ENCODE measurements around the gene ART3.

The ART3 gene

DNA sequence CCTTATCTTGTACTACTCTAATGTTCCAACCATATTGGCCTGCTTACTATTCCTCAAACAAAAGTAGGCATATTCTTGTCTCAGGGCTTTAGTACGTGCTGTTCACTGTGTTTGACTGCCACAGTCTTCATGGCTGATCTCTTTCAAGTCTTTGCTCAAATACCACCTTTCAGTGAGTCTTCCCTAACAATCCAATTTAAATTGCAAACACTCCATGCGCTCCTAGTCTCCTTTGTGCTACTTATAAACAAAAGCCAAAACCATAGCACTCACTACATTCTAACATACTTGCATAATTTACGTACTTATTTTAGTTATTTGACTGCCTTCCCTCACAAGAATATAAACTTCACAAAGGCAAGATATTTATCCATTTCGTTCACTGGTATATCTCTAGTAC lies 1.7 kb upstream of the ART3 start:
- no peak for DNase-seq

DNA sequence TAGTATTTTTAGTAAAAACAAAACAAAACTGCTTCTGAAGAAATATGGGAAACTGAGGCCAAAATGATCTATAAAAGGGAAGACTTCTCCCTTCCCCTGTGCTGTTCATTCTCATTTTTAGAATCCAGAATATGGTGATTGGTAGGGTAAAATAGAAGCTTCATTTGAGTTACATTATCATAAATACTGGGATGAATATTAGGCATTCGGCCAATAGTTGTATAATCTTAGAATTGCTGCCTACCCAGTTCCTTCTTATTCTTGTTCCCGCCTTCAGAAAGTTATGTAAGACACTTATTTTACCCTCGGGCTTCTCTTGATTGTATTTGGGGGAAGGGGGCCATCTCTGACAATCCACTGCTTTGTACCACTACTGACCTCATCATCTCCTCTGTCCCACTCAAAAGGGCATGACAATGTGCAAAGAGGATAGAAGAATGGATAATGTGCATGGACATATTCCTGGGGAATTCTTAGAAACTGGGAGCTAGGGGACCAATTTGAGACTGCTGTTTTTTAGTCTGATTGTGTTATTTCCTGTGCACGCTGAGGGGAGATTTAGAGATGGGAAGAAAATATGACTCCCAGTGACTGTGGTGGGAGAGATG lies 588 bp downstream of the ART3 start:
- no peak for DNase-seq

DNA sequence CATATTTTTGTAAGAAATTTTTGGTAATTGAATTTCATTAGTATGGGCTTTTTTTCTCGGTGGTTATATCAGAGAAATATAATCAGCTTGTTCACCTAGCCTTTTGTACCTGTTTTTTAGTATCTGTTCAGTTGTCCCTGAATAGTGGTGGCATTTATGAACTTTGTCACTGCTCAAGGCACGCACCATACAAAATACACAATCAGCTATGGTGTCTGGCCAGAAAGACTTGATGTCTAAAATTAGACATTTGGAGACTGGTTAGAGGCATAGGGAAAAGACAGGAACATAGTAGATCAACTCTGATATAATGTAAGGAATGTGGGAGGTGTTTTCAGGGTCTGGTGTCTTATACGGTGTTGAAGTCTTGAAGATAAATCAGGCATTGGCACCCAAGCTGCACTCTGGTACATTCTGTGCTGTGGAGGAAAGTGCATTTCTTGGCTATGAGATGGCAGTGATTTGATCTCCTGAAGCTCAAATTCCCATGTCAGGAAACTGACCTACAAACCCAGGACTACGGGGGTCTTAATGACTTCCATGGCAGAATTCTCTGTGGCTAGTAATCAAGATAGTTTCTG lies 3.6 kb downstream of the ART3 start:
- DNase-seq, result no peak

DNA sequence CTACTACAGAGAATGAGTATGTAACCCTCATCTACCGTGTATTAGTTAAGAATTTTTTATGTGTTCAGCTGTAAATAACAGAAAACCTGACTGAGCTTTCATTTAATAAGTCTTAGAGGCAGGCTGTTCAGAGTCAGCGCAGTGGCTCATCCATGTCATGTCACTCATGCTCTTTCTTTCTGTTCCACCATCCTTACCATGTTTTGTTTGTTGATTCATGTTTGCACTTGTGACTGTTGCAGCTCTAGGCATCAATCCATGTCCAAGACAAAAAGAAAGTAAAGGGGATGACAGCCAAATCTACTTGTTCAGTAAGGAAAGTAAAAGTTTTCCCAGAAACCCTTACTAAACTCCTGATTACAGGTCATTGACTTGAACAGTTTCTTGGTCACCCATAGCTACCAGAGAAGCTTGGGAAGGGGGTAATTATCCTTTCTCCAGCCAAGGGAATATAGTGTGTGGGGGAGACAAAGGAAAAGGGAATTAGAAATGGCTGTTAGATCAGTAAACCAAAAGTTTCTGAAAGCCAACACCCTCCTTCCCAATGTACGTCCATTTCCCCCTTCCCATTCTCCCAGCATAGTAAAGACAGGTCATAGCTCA lies 9.0 kb downstream of the ART3 start:
- no peak for DNase-seq

DNA sequence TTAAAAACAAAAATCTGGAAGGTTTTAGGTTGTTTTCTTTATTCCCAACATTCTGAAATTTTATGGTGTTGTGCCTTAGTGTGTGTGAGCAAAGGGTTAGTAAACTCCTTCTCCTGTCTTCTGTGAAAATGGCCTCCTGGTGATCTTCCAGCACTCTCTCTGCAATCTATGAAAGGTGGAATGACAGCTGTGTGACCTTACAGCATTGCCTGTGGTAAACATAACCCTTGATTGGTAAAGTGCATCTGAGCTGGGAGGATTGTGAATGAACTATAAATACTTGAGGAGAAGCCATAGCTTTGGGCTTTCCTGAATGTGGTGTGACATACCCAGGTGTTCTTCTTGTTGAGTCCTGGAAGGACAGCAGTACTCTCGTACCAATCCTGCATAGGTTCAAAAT lies 10.0 kb downstream of the ART3 start:
- DNase-seq, result no peak

DNA sequence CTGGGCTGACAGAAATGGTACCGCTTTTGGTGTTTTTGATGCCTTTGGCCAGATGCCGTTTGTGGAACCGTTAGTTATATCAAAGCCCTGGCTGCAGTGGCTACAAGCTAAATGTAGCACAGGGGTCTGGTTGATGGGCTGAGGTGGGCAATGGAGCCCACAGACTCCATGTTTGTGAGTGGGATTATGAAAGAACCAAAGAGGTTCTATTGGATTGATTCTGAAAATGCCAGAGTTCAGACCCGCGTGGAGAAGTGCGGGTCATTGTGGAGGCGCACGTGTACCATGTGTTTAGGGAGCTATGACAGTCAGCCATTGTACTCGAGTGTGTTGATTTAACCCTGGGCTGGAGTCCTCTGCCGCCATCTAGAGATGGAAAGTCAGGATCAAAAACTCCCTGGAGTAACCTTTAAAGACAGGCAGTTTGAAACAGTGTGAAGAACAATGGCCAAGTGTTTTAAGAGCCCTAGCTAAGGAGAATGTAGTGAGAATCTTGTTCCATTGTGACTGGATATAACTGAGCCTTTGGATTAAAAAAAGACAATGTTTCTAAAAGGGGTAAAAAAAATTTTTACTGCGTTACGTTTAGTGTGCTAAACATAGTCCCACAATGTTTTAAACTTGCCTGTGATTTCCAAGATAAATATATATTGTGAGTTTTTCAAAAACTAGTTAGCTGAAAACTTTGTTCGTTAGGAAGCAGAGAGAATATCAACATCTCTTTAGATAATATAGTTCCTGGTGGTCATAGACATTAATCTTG lies 12.7 kb downstream of the ART3 start:
- DNase-seq, result peak in 1 of 2 donors; percentile 2

DNA sequence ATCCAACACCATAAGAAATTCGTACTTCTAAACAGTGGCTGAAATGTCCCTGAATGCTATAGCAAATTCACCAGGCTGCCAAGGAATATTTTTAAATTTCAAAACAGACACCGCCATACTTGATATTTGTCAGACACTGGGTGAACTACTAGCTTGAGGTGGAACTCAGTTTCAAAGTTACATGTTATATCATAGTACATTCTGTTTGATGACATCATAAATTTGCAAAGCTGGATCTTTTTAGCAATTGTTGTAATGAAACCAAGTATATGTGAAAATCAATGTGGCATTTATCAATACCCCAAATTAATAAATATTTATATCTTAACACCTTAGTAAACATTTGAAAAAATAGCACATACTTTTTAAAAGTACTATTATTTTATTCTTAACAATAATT lies 14.2 kb downstream of the ART3 start:
- DNase-seq, result no peak

DNA sequence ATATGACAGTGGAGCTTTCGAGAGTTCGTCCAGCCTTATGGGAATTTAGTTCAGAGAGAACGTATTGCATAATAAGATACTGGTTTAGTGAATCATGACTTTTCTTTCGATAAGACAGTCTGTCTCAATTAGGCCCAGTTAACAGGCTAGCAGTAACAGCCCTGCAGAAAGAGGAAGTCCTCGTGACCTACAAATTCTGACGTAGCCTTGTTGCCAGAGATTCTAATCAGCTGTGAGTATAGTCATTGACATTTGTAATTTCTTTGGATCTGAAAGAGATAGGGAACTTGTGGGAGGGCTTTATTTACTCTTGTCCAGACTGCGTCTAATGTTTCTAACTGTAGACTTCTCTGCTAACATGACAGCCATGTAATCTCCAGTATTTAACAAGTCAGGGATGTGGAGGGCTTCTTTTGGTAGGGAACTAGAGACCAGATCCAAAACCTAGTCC lies 15.8 kb downstream of the ART3 start:
- peak; percentile 35 to 75 for DNase-seq

DNA sequence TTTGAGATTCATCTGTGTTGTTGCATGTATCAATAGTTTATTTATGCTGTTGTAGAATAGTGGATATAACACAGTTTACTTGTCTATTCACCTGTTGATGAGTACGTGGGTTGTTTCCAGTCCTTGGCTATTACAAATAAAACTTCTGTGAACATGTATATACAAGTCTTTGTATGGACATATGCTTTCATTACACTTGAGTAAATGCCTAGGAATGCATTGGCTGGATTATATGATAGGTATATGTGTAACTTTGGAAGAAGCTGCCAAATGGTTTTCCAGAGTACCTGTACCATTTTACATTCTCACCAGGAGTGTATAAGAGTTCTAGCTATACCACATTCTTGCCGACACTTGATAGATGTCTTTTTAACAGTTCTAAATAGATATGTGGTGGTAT lies 16.5 kb downstream of the ART3 start:
- DNase-seq, result no peak

DNA sequence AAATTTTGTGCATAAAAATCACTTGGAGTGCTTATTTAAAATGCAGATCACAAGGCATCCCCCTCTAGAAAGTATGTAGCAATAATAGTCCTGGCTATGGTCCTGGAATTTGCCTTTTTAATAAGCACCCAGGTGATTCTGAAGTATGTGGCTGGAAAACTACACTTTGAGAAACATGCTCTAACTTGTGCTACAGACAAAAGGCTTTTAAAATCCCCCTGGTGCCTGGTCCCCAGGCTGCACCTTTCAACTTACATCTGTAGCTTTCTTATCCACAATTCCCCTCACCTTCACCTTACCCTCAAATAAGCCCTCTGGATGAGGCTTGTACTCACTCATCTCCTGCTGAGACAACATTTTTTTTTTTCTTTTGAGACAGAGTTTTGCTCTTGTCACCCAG lies 21.1 kb downstream of the ART3 start:
- no peak for DNase-seq

- DNase-seq, result no peak
Measured at GRCh38 chr4:76096076-76096475, 21.6 kb downstream of the ART3 start.

DNA sequence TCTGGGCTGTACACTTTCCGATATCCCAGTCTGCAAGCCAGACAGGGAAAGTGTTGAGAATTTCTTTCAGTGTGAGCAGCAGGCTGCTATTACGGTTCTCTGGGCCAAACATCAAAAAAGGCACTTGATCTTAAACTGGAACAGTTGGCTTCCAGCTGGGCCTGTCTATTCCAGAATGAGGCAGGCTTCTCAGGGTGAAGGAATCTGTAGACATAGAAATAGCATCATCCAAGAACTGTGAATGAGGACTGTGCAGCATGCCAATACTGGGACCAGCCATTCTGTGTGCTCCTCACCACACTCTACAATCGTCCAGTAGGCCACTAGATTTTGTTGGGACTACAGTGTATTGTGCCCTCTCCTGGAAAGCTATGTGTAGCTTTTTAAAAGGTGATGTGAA lies 31.1 kb downstream of the ART3 start:
- no peak for DNase-seq

DNA sequence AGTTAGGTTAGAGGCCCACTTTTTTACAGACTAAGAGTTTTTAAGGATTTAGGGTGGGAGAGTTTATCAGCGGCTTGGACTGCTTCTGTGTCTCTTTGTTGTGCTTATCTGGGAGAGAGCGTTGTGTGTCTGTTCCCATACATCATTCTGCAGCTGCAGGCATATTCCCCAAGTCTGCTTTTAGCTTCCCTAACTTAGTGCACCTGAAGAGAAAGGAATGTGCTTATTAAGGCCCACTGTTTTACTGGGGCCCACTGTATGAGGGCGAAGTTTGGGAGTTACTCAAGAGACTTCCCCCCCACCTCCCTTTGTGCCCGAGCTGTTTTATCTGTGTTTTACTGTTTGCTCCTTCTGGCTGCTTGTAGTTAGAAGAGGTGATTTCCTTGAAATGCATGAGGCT lies 31.9 kb downstream of the ART3 start:
- DNase-seq, result no peak

- no peak for DNase-seq
Measured at GRCh38 chr4:76108467-76109181, 34.1 kb downstream of the ART3 start.

DNA sequence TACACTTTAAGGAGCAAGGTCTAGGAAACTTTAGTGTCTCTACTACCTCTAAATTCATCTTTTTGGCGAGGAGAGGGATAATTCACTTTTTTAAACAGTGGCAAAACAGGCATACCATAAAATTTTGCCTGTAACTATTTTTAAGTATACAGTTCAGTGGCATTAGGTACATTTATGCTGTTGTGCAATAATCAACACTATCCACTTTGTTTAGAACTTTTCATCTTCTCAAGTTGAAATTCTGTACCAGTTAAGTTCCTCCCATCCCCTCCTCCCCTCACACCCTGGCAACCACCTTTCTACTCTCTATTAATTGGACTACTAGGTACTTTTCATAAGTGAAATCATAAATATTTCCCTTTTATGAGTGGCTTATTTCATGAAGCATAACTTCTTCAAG lies 42.3 kb downstream of the ART3 start:
- DNase-seq, result no peak

GRCh38 chr4:76117536-76117935 lies 43.0 kb downstream of the ART3 start:
- no peak for DNase-seq

DNA sequence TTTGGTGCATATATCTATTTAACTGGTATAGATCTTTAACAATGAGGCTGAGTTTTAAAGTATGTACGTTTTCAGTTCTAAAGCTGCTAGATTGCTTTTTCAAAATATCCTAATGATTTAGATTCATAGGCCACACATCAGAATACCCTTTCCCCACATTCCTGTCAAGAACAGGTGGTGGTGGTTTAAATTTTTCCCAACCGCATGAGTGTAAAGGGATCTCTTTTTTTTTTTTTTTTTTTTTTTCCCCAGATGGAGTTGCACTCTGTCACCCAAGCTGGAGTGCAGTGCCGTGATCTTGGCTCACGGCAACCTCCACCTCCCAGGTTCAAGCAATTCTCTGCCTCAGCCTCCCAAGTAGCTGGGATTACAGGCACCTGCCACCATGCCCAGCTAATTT lies 45.7 kb downstream of the ART3 start:
- DNase-seq, result no peak

DNA sequence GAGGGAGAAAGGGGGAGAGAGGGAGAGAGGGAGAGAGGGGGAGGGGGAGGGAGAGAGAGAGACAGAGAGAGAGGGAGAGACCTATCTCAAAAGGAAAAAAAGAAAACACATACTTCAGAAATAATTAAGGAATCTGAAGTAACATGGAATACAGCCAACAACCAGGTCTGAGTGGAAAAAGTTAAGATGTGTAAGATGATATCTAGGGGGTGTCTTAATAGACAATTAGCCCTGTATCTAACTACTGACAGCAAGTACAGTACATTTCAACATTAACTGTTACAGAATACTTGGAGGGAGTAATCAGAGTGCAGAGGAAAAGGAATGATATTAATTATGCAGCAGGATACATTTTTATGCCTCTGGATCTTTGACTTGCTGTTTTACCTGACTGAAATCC lies 51.3 kb downstream of the ART3 start:
- DNase-seq, result no peak

DNA sequence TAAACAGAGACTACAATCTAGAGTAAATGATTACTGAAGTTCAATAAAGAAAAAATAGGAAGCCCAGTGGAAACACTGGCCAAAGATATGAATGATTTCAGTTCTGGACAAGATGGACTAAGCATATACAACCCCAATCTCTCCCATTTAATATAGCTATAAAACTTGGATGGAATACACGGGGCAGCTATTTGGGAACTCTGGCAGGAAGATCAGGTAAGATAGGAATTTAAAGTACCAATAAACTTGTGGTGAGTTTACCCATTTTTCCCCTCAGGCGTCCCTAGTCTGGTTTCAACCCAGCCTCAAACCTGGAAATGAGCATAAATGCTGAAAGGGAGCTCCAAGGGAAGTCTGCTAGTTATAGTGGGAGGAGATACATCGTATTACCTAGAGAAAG lies 53.2 kb downstream of the ART3 start:
- DNase-seq, result no peak

DNA sequence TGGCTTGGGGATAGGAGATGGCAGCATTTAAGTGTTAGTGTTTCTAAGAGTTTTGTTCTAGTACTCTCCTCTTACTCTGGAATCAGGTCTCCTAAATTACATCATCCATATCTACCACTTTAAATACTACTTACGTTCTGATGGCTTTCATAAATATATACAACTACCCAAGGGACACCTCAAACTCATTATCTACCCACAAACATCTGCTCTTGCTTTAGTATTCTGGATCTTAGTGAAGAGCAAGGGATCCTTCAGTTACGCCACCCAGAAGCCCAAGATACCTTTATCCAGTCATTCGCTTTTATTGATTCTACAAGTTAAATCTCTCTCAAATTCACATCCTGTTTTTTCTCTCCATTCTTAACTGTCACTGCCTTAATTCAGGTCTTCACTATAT lies 66.7 kb downstream of the ART3 start:
- no peak for DNase-seq

- no peak for DNase-seq
Measured at GRCh38 chr4:76144546-76144945, 70.0 kb downstream of the ART3 start.

- DNase-seq, result peak; percentile 28 to 47
Measured at GRCh38 chr4:76147454-76148141, 73.1 kb downstream of the ART3 start.

Data from CD4-positive, alpha-beta T cell treated with Interleukin-4 for 1 hour (primary cell).